ENCODE data around the gene TRPM5.

Gene TRPM5

GRCh38 chr11:2402106-2402505 is 42.2 kb downstream of the TRPM5 start:
- no peak for DNase-seq

DNA sequence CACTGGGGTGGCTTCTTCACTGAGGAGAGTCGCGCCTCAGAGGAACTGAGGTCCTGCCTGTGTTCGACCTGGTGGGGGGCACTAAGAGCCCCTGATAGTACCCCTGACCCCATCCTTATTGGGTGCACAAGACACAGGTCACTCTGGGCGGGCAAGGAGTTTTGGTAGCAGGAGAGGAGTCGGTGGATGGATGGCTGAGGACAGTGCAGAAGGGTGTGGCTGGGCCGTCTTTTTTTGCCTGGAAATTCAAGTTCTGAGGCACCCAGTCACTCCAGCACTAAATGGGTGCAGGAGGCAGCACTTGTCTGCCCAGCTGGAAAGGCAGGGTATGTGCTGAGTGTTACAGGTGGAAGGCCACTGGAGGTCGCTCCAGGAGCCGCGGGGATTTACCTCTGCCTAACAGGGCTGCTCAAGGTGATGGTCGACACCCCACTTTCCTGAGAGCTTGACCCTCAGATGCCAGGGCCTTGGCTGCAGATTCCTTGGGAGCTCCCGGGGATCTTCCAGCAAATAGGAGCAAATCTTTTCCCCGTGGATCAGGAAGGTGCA is 42.8 kb downstream of the TRPM5 start:
- no peak for DNase-seq

DNA sequence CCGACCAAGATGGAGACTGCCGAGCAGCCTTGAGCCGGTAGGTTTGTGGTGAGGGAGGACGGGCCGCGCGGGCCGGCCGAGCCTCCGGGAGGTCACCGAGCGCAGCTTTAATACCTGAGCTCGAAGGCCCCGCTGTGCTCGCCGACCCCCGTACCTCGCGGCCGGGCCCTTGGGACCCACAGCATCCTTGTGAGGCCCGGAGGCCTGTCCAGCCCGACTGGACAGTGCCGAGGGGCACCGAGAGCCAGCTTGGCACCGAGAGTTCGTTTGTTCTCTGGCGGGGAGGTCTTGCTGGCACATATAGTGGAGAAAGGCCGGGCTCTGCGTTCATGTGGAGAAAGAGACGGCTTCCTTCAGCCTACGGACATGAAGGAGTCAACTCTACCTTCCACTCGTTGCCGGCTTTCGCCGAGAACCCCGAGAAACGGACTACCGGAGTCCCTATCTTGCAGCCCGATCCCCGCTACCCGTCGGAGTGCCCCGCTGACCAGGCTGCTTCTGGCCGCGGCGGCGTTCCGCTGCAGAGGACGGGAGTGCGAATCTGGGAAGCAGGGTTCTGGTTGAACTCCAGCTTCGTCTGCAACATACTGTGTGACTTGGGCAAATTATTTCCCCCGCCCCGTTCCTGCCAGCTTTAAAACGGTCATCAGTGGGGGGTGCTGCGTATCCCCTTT is 43.4 kb downstream of the TRPM5 start:
- no peak for DNase-seq

DNA sequence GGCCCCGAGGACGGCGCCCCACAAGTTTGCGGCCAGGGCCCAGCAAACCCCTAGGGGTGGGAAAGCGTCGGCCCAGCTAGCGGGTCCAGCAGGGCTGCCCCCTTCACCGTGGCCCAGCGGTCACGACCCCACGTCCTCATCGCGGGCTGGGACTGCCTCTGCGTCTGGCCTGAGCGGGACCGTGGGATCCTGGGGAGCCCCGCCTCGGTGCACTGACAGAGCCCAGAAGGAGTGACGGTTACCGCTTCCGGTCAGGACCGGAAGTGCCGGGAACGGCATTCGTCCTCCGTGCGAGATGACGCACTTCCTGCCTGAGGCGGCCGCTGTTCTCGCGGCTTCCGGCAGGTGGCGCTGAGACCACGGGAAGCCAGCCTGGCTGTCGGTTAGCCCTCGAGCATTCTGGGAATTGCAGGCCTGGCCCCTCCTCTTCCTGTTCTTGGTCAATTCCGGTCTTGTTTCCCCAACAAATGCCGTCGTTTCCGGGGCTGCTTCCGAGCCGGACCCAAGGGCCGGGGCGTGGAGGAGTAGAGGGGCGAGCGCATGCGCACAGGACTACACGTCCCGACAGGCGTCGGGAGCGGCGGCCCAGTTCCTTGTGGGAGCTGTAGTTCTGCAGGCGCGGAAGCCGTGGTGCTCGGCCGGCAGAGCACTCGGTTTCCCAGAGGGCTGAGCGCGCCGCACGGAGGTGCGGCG is 44.1 kb downstream of the TRPM5 start, which contains the start of gene TSSC4:
Gene TSSC4 (plus strand): TSS at position 682 of the 693 bp plus-strand sequence. CDS start 1,884 bp downstream, outside the sequence.
- peak; percentile 98 for DNase-seq

DNA sequence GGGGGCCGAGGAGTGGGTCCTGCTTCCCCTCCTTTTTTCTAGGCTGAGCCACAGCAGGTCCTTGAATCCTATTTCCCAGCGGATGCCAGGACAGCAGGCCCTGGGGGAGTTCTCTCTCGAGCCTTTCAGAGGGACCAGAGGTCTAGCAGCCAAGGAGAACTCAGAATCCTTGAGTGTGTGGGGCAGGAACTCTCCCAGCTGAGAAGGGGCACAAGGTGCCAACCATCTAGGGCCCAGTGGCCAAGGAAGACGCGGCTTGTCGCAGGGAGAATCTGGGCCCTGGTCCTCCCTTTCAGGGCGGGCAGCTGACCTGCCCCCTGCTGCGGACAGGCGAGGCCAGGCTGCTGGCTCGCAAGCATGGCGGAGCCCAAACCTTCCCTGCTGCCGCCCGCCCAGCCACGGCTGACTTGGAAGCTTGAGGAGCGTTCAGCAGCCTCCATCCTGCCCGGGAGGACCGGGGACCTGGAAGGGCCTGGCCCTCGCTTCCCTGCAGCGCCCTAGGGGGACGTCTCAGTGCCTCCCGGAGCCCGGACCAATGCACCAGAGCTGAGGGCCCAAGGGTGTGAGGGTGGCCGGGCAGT is 44.7 kb downstream of the TRPM5 start:
- no peak for DNase-seq

DNA sequence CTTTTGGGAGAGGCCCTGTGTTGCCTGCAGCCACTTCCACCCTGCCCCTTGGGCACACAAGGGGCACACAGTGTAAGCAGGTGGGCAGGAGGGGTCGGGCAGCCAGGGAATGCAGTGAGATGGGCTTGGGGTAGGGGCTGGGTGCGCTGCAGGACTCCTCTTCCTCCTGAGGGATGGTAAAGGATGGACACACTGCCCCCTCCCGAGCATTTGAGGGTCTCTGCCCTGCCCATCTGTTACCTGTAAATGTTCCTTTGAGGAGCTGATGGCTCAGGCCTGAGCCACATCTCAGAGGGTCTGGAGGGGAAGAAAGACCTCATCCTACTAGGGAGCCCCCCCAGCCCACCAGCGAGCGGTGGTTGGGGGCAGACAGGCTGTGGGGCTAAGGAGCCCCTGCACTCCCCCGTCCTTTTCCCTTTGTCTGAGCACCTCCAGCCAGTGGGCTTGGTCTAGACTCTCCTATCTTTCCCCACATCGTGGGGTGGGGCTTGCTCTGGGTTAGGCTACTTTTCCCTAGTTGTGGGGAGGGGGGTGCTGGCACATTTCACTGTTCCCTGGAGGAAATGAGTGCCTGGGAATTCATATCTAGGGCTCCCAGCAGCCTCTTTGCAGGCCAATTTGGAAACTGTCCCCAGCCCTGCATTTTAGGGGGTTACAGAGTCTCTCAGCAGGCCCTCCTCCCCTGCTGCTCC is 45.5 kb downstream of the TRPM5 start:
- no peak for DNase-seq

- no peak for DNase-seq
Observed at GRCh38 chr11:2397005-2397404, 47.3 kb downstream of the TRPM5 start.

DNA sequence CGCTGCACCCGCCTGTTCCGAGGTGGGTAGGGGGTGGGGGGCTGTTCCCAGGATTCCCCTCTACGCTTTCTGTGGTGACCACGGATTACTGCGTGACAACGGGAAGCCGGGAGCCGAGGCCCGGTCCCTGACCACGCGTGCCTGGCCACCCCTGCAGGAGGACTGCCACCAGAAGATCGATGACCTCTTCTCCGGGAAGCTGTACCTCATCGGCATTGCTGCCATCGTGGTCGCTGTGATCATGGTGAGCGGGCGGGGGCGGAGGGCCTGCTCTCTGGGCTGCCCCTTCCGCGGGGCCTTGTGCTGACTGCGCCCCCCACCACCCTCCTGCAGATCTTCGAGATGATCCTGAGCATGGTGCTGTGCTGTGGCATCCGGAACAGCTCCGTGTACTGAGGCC is 47.8 kb downstream of the TRPM5 start:
- DNase-seq, result no peak

GRCh38 chr11:2395856-2396255 is 48.5 kb downstream of the TRPM5 start:
- no peak for DNase-seq

- DNase-seq, result no peak
Observed at GRCh38 chr11:2395211-2395730, 49.0 kb downstream of the TRPM5 start.

- no peak for DNase-seq
Observed at GRCh38 chr11:2394818-2395105, 49.6 kb downstream of the TRPM5 start.
